H1 (cell line): ENCODE results near the gene GLS. TPM values are rescaled to one million over a fixed set of nuclear protein-coding genes. Genes with fewer than 3 reads are reported as not detected.

Experiments
- CTCF ChIA-PET: fragments of 300-600 bp; sonication (Branson Sonifier 250); formaldehyde crosslinking; loops from one replicate; lab custom pipeline; 2021; ENCODE audit not compliant: partially characterized antibody; lab: Charles Lee
- POLR2A ChIA-PET: fragments of 300-600 bp; sonication (Branson Sonifier 250); formaldehyde crosslinking; loops from one replicate; lab custom pipeline; 2021; ENCODE audit warnings: inconsistent platforms; ENCODE audit not compliant: partially characterized antibody; lab: Charles Lee
- DNase-seq, 2 experiments: peaks; one replicate each; pipeline versions ENCODE4 v3.0.0 to v3.0.0-alpha.2; 2010 to 2022; ENCODE audit warnings: low spot score in 2 of 2, low read depth in 1 of 2, mixed read lengths in 1 of 2
- FAIRE-seq: peaks from 2 replicates; lab custom pipeline; 2011; peaks lifted over from hg19 to GRCh38; lab: Jason Lieb, UNC
- H2AFZ ChIP-seq: 2 replicates; pipeline ENCODE4 v1.8.1; 2012; ENCODE audit warnings: low read length, inconsistent platforms
- H2AK5ac ChIP-seq: 2 replicates; pipeline ENCODE4 v1.6.1; 2013; ENCODE audit warnings: low read depth, low read length
- H2BK120ac ChIP-seq: replicated peaks from 2 replicates; pipeline ENCODE3; 2013; ENCODE audit warnings: low read depth, low read length, inconsistent platforms
- H2BK12ac ChIP-seq: 2 replicates; pipeline ENCODE4 v1.6.1; 2013; ENCODE audit warnings: low read depth, low read length
- H2BK15ac ChIP-seq: 2 replicates; pipeline ENCODE4 v1.6.1; 2013; ENCODE audit warnings: low read length
- H2BK20ac ChIP-seq: 2 replicates; pipeline ENCODE4 v1.6.1; 2013; ENCODE audit warnings: low read length
- H2BK5ac ChIP-seq: 2 replicates; pipeline ENCODE4 v1.6.1; 2013; ENCODE audit warnings: low read depth, low read length
- H3K14ac ChIP-seq: 2 replicates; pipeline ENCODE4 v1.6.1; 2013; ENCODE audit warnings: inconsistent platforms; ENCODE audit not compliant: insufficient read length
- H3K18ac ChIP-seq: 2 replicates; pipeline ENCODE4 v1.6.1; 2013; ENCODE audit warnings: low read length; ENCODE audit errors: extremely low read depth
- H3K23ac ChIP-seq: 2 replicates; pipeline ENCODE4 v1.6.1; 2013; ENCODE audit warnings: inconsistent platforms; ENCODE audit not compliant: insufficient read length
- H3K23me2 ChIP-seq: 2 replicates; pipeline ENCODE4 v1.6.1; 2013; ENCODE audit warnings: low read depth, low read length
- H3K27ac ChIP-seq: 2 replicates; pipeline ENCODE4 v1.6.1; 2011; ENCODE audit warnings: low read depth, low read length, inconsistent platforms
- H3K27me3 ChIP-seq, 4 experiments: replicated peaks in 1 of 4; 1 replicate in 1 of 4; 2 replicates in 3 of 4; pipeline versions ENCODE4 v1.6.1 to v1.8.1; 2011 to 2013; ENCODE audit warnings: low read length in 3 of 4, mild to moderate bottlenecking in 3 of 4, inconsistent platforms in 2 of 4, mixed read lengths in 2 of 4, moderate library complexity in 1 of 4; ENCODE audit not compliant: control insufficient read depth in 3 of 4, insufficient read depth in 3 of 4; ENCODE audit errors: extremely low read depth in 1 of 4
- H3K36me3 ChIP-seq, 4 experiments: 2 replicates each; pipeline versions ENCODE4 v1.6.1 to v1.8.1; 2011 to 2013; ENCODE audit warnings: mild to moderate bottlenecking in 4 of 4, low read length in 3 of 4, moderate library complexity in 2 of 4, control low read depth in 1 of 4, inconsistent platforms in 1 of 4; ENCODE audit not compliant: insufficient read depth in 4 of 4, control insufficient read depth in 2 of 4
- H3K4ac ChIP-seq: replicated peaks from 2 replicates; pipeline ENCODE3; 2013; ENCODE audit warnings: low read length, low read depth, mixed read lengths, inconsistent platforms; ENCODE audit not compliant: insufficient read length
- H3K4me1 ChIP-seq, 4 experiments: replicated peaks in 1 of 4; 1 replicate in 1 of 4; 2 replicates in 3 of 4; pipeline versions ENCODE4 v1.6.1 to v1.8.1; 2011 to 2013; ENCODE audit warnings: low read length in 3 of 4, inconsistent platforms in 2 of 4, mixed read lengths in 1 of 4; ENCODE audit not compliant: insufficient read depth in 4 of 4, control insufficient read depth in 3 of 4
- H3K4me2 ChIP-seq, 2 experiments: 2 replicates each; pipeline versions ENCODE4 v1.6.1 to v1.8.1; 2011 to 2013; ENCODE audit warnings: low read depth in 2 of 2, low read length in 2 of 2, control low read depth in 1 of 2, inconsistent platforms in 1 of 2, mild to moderate bottlenecking in 1 of 2; ENCODE audit not compliant: insufficient read depth in 1 of 2
- H3K4me3 ChIP-seq, 4 experiments: fragments of 200-600, 300-600 bp in 1 of 4; sonication (generic), shearing (Covaris generic), sonication (Bioruptor Twin) in 1 of 4; 2 replicates each; pipeline versions ENCODE4 v1.5.1 to v1.8.1; 2011 to 2016; ENCODE audit warnings: low read length in 4 of 4, low read depth in 3 of 4, control low read depth in 2 of 4, inconsistent platforms in 2 of 4, mild to moderate bottlenecking in 2 of 4, mixed read lengths in 1 of 4, moderate library complexity in 1 of 4; ENCODE audit not compliant: insufficient read depth in 2 of 4; ENCODE audit errors: extremely low read depth in 1 of 4
- H3K56ac ChIP-seq: replicated peaks from 2 replicates; pipeline ENCODE3; 2013; ENCODE audit warnings: low read depth, mild to moderate bottlenecking, mixed read lengths, low read length, inconsistent platforms; ENCODE audit not compliant: insufficient read length
- H3K79me1 ChIP-seq: 2 replicates; pipeline ENCODE4 v1.6.1; 2013; ENCODE audit warnings: low read depth, low read length, control low read depth
- H3K79me2 ChIP-seq, 2 experiments: 2 replicates each; pipeline versions ENCODE4 v1.6.1 to v1.8.1; 2012 to 2013; ENCODE audit warnings: low read length in 2 of 2, mild to moderate bottlenecking in 2 of 2, inconsistent platforms in 1 of 2; ENCODE audit not compliant: insufficient read depth in 2 of 2, control insufficient read depth in 1 of 2
- H3K9ac ChIP-seq, 4 experiments: replicated peaks in 1 of 4; 1 replicate in 1 of 4; 2 replicates in 3 of 4; pipeline versions ENCODE4 v1.6.1 to v1.8.1; 2011 to 2013; ENCODE audit warnings: low read depth in 3 of 4, low read length in 3 of 4, control low read depth in 2 of 4, mild to moderate bottlenecking in 2 of 4, moderate library complexity in 2 of 4, inconsistent platforms in 1 of 4; ENCODE audit errors: extremely low read depth in 1 of 4
- H3K9me3 ChIP-seq, 2 experiments: 2 replicates each; pipeline versions ENCODE4 v1.6.1 to v1.8.1; 2012 to 2013; ENCODE audit warnings: mild to moderate bottlenecking in 2 of 2, moderate library complexity in 2 of 2, control low read depth in 1 of 2, inconsistent platforms in 1 of 2, low read depth in 1 of 2, low read length in 1 of 2, mixed read lengths in 1 of 2; ENCODE audit not compliant: insufficient read depth in 2 of 2
- H4K20me1 ChIP-seq, 2 experiments: replicated peaks in 1 of 2; 2 replicates each; pipeline versions ENCODE3 to v1.8.1; 2011 to 2013; ENCODE audit warnings: inconsistent platforms in 2 of 2, low read length in 2 of 2, mild to moderate bottlenecking in 1 of 2; ENCODE audit not compliant: insufficient read depth in 2 of 2, control insufficient read depth in 1 of 2
- H4K5ac ChIP-seq: 2 replicates; pipeline ENCODE4 v1.6.1; 2013; ENCODE audit warnings: low read length, low read depth, mixed read lengths, inconsistent platforms; ENCODE audit not compliant: insufficient read length
- H4K8ac ChIP-seq: 2 replicates; pipeline ENCODE4 v1.8.0; 2013; ENCODE audit warnings: mild to moderate bottlenecking, moderate library complexity, low read length, inconsistent platforms; ENCODE audit not compliant: insufficient read depth; ENCODE audit errors: extremely low read depth
- H4K91ac ChIP-seq: replicated peaks from 2 replicates; pipeline ENCODE3; 2013; ENCODE audit warnings: low read length, mixed read lengths, inconsistent platforms; ENCODE audit not compliant: insufficient read length
- CEBPB ChIP-seq: IDR thresholded peaks from 2 replicates; pipeline ENCODE4 v1.6.1; 2012; ENCODE audit warnings: low read depth, low read length
- FOSL1 ChIP-seq: IDR thresholded peaks from 2 replicates; pipeline ENCODE4 v1.6.1; 2011; ENCODE audit warnings: mild to moderate bottlenecking, low read depth, low read length, moderate library complexity; ENCODE audit not compliant: insufficient read depth
- JUND ChIP-seq: IDR thresholded peaks from 2 replicates; pipeline ENCODE4 v1.6.1; 2011; ENCODE audit warnings: mild to moderate bottlenecking, improper control_type of control experiment, low read length
- MAX ChIP-seq: IDR thresholded peaks from 2 replicates; pipeline ENCODE4 v1.6.1; 2012; ENCODE audit warnings: inconsistent platforms
- NRF1 ChIP-seq: IDR thresholded peaks from 2 replicates; pipeline ENCODE4 v1.6.1; 2011; ENCODE audit warnings: mild to moderate bottlenecking, low read depth, low read length, improper control_type of control experiment
- POLR2A ChIP-seq, 2 experiments: IDR thresholded peaks; 1 replicate in 1 of 2; 2 replicates in 1 of 2; pipeline ENCODE4 v1.6.1; 2011; ENCODE audit warnings: low read depth in 2 of 2, low read length in 2 of 2, mild to moderate bottlenecking in 2 of 2; ENCODE audit errors: control extremely low read depth in 1 of 2
- RAD21 ChIP-seq, 2 experiments: IDR thresholded peaks in 1 of 2; conservative IDR thresholded peaks in 1 of 2; 2 replicates each; pipeline ENCODE4 v1.6.1; 2011; ENCODE audit warnings: low read depth in 2 of 2, low read length in 2 of 2, improper control_type of control experiment in 1 of 2, inconsistent platforms in 1 of 2, mild to moderate bottlenecking in 1 of 2, moderate library complexity in 1 of 2
- SAP30 ChIP-seq: fragments of 300-600 bp; sonication (generic); IDR thresholded peaks from 2 replicates; pipeline ENCODE4 v1.7.1; 2012; ENCODE audit warnings: low read length, moderate library complexity, mild to moderate bottlenecking, inconsistent platforms; ENCODE audit not compliant: insufficient read depth, insufficient replicate concordance
- SP1 ChIP-seq: IDR thresholded peaks from 2 replicates; pipeline ENCODE4 v1.6.1; 2011; ENCODE audit warnings: low read depth, low read length
- SRF ChIP-seq: IDR thresholded peaks from 2 replicates; pipeline ENCODE4 v1.6.1; 2011; ENCODE audit warnings: mild to moderate bottlenecking, low read depth, low read length, moderate library complexity
- YY1 ChIP-seq: IDR thresholded peaks from 2 replicates; pipeline ENCODE4 v1.6.1; 2011; ENCODE audit warnings: low read depth, mild to moderate bottlenecking, low read length
- WGBS, 2 experiments: shearing (Covaris generic) in 1 of 2; methylation state at CpG; one replicate each; pipeline versions ENCODE4 v1.1.6 to v1.1.7; 2013 to 2015; ENCODE audit warnings: low lambda C conversion rate in 2 of 2, mixed read lengths in 2 of 2, inconsistent platforms in 1 of 2, low coverage in 1 of 2, missing lambda C conversion rate in 1 of 2; ENCODE audit not compliant: insufficient replicate concordance in 2 of 2, insufficient coverage in 1 of 2, insufficient read length in 1 of 2; ENCODE audit errors: extremely low coverage in 1 of 2, missing lambda C conversion rate in 1 of 2; 5-methylcytosine and 5-hydroxymethylcytosine counted together
- polyA plus RNA-seq, 7 experiments: library from polyadenylated mRNA; depleted of rRNA in 3 of 7; stranded (reverse) in 5 of 7; unstranded in 2 of 7; fragments of >200 nt in 5 of 7; fragments of 200-250 nt in 2 of 7; gene quantifications; 1 replicate in 5 of 7; 2 replicates in 1 of 7; 4 replicates in 1 of 7; pipeline versions ENCODE4 v1.2.1 to v1.2.3, GENCODE V29; 2011 to 2013; ENCODE audit warnings: missing spikeins in 2 of 7, mixed read lengths in 2 of 7
- total RNA-seq: library from RNA; stranded (reverse); fragmentation: NEBNext Ultra II Directional; extraction: Animal tissue kit (Norgen Biotek cat#: 25700); gene quantifications from 2 replicates; pipeline ENCODE4 v1.2.1, GENCODE V29; 2021

The GLS gene
- total and polyA plus RNA-seq, 2 of the 8 experiments (the other 6 are each of a cell fraction or from before 2014, with no cell fraction given) = 15.7 to 89.8 TPM

DNA sequence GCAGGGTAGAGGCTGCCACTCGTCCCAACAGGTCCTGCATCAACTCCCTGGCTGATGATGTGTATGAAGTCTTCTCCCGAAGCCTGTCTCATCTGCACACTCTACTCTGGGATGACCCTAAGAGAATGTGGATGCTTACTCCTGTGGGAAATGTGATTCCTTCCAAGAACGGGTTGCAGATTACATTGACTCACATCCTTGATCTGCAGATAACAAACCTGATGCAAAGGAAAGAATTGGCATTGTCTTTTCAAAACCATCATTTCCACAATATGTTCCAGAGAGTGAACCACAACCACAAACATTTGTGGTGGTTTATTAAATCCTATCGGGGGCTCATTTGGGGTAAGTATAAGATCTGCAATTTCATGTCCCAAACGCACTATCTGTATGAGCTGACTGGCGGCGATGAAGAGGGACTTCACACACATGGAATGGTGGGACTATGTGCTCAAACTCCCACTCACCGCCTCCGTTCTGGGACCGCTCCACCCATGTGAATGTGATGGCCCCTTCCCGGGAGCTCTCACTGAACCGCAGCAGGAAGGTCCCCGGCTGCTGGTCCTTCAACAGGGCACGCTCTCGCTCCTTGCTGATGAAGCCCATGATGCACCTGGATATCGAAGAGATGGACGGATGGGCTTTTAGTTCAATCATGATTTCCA, 97.9 kb downstream of the GLS start:
- H3K4ac ChIP-seq = no peak overlapping the region
- no peak overlapping the region for H2BK5ac ChIP-seq
- FAIRE-seq (no peak), DNase-seq (no peak)
- H2BK15ac ChIP-seq = no peak overlapping the region
- no peak overlapping the region for H3K23ac ChIP-seq
- ChIA-PET CTCF (interaction anchor here (0.5 kb wide), 1 partner anchor 768 kb away, joined by 3 read pairs; no protein-coding TSS in a partner anchor), POLR2A (no interaction called here)
- no peaks in the 10 kb centered on the region for H3K4me1 ChIP-seq
- no peak overlapping the region for H3K4me2 ChIP-seq
- no peak overlapping the region for H3K9ac ChIP-seq
- no peak overlapping the region for H2AFZ ChIP-seq
- H2BK20ac ChIP-seq = no peak overlapping the region
- H3K9me3 ChIP-seq = no peaks in the 10 kb centered on the region
- no peak overlapping the region for H4K8ac ChIP-seq
- H4K20me1 ChIP-seq = peaks cover 0 to 1% of the 10 kb centered on the region in 2 experiments
- H3K27me3 ChIP-seq = no peaks in the 10 kb centered on the region
- H3K14ac ChIP-seq = no peak overlapping the region
- WGBS, 2 experiments = 91% methylated on average over 17 of the region's 17 CpGs; no CpG with 5 or more reads in 1 of the 2 experiments
- H2AK5ac ChIP-seq = no peak overlapping the region
- H3K56ac ChIP-seq = no peak overlapping the region
- H4K91ac ChIP-seq = no peak overlapping the region
- no peak overlapping the region for H2BK12ac ChIP-seq
- no peak overlapping the region for H3K27ac ChIP-seq
- no peaks in the 10 kb centered on the region for H3K79me1 ChIP-seq
- H3K23me2 ChIP-seq = no peaks in the 10 kb centered on the region
- TF ChIP-seq FOSL1 (no peak), YY1 (no peak), NRF1 (no peak), CEBPB (no peak), SRF (no peak), MAX (no peak), RAD21 (IDR thresholded peaks at IDR 0.05 in 1 of 2, conservative IDR thresholded peaks at IDR 0.05 in 1 of 2; ENCODE audit: low read depth in 2 of 2, low read length in 2 of 2) (no peak), SAP30 (no peak), POLR2A (IDR thresholded peaks at IDR 0.05; ENCODE audit: control extremely low read depth in 1 of 2, low read depth in 2 of 2, low read length in 2 of 2) (no peak), SP1 (no peak), JUND (no peak)
- no peak overlapping the region for H4K5ac ChIP-seq
- no peaks in the 10 kb centered on the region for H3K79me2 ChIP-seq
- H3K36me3 ChIP-seq = peaks cover 21 to 82% (median 69%) of the 10 kb centered on the region in 4 experiments
- no peak overlapping the region for H3K18ac ChIP-seq
- H3K4me3 ChIP-seq = no peak overlapping the region
- no peak overlapping the region for H2BK120ac ChIP-seq
